ENCODE data around the gene DAB2IP. TPM values are rescaled to one million over a fixed set of nuclear protein-coding genes. Genes with fewer than 3 reads are reported as not detected.

The DAB2IP gene
- total and polyA plus RNA-seq, 2 of the 4 experiments (the other 2 are of a cell fraction) = 5.6 to 17.2 TPM

GRCh38 chr9:121769939-121770338 lies 118.5 kb downstream of the DAB2IP start:
- CTCF ChIA-PET = no interaction called here

More at GRCh38 chr9:121769939-121770338, 118.5 kb downstream of the DAB2IP start:
- no peaks in the 10 kb centered on the region for H3K27me3 ChIP-seq (ENCODE audit: control insufficient read depth, insufficient read depth, low read length)
- intact Hi-C loops (cut with micrococcal nuclease) (no loop called here), in situ Hi-C loops (cut with MboI; ENCODE audit: low sequenced_read_pairs) (no loop called here), dilution Hi-C loops (cut with HindIII; ENCODE audit: low sequenced_read_pairs, unreplicated experiment) (no loop called here)
- H4K20me1 ChIP-seq (ENCODE audit: insufficient read depth, low read length) = no peaks in the 10 kb centered on the region
- ATAC-seq (ENCODE audit: low read depth) = no peak
- no peak overlapping the region for H3K27ac ChIP-seq (ENCODE audit: insufficient read depth, low read length)
- TF ChIP-seq CEBPB (IDR thresholded peaks at IDR 0.05; ENCODE audit: low read depth, low read length) (no peak), MXI1 (IDR thresholded peaks at IDR 0.05; ENCODE audit: borderline replicate concordance, low read depth, low read length) (no peak), SMC3 (IDR thresholded peaks at IDR 0.05; ENCODE audit: low read depth, low read length) (no peak), RCOR1 (IDR thresholded peaks at IDR 0.05; ENCODE audit: insufficient replicate concordance, low read length) (no peak), RAD21 (IDR thresholded peaks at IDR 0.05; ENCODE audit: low read length) (no peak), CHD1 (IDR thresholded peaks at IDR 0.05; ENCODE audit: low read depth, low read length) (no peak), MAZ (IDR thresholded peaks at IDR 0.05; ENCODE audit: borderline replicate concordance, low read depth, low read length) (no peak), BHLHE40 (IDR thresholded peaks at IDR 0.05; ENCODE audit: low read depth, low read length) (no peak), POLR2A (IDR thresholded peaks at IDR 0.05; ENCODE audit: low read depth, low read length) (no peak), RFX5 (IDR thresholded peaks at IDR 0.05; ENCODE audit: low read depth, low read length) (no peak), MAFK (IDR thresholded peaks at IDR 0.05; ENCODE audit: low read depth, low read length) (no peak), FOS (IDR thresholded peaks at IDR 0.05; ENCODE audit: low read depth, low read length) (no peak), NFE2L2 (IDR thresholded peaks at IDR 0.05; ENCODE audit: low read depth, low read length) (no peak)
- TF ChIP-seq, protein P1, sequence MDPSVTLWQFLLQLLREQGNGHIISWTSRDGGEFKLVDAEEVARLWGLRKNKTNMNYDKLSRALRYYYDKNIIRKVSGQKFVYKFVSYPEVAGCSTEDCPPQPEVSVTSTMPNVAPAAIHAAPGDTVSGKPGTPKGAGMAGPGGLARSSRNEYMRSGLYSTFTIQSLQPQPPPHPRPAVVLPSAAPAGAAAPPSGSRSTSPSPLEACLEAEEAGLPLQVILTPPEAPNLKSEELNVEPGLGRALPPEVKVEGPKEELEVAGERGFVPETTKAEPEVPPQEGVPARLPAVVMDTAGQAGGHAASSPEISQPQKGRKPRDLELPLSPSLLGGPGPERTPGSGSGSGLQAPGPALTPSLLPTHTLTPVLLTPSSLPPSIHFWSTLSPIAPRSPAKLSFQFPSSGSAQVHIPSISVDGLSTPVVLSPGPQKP (IDR thresholded peaks at IDR 0.05; ENCODE audit: borderline replicate concordance, low read depth, low read length) = no peak
- TF ChIP-seq, protein P2, sequence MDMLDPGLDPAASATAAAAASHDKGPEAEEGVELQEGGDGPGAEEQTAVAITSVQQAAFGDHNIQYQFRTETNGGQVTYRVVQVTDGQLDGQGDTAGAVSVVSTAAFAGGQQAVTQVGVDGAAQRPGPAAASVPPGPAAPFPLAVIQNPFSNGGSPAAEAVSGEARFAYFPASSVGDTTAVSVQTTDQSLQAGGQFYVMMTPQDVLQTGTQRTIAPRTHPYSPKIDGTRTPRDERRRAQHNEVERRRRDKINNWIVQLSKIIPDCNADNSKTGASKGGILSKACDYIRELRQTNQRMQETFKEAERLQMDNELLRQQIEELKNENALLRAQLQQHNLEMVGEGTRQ (IDR thresholded peaks at IDR 0.05; ENCODE audit: low read depth, low read length) = no peak
- TF ChIP-seq, protein P3, sequence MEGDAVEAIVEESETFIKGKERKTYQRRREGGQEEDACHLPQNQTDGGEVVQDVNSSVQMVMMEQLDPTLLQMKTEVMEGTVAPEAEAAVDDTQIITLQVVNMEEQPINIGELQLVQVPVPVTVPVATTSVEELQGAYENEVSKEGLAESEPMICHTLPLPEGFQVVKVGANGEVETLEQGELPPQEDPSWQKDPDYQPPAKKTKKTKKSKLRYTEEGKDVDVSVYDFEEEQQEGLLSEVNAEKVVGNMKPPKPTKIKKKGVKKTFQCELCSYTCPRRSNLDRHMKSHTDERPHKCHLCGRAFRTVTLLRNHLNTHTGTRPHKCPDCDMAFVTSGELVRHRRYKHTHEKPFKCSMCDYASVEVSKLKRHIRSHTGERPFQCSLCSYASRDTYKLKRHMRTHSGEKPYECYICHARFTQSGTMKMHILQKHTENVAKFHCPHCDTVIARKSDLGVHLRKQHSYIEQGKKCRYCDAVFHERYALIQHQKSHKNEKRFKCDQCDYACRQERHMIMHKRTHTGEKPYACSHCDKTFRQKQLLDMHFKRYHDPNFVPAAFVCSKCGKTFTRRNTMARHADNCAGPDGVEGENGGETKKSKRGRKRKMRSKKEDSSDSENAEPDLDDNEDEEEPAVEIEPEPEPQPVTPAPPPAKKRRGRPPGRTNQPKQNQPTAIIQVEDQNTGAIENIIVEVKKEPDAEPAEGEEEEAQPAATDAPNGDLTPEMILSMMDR (conservative IDR thresholded peaks at IDR 0.05; ENCODE audit: low read depth, low read length) = no peak
- POLR2A ChIA-PET (ENCODE audit: unreplicated experiment) = interaction anchor here (0.5 kb wide), 1 partner anchor 238 kb away, joined by 3 read pairs; no protein-coding TSS in a partner anchor
- no peak overlapping the region for H3K9ac ChIP-seq (ENCODE audit: low read depth, low read length)
- H2AFZ ChIP-seq (replicated peaks; ENCODE audit: low read length, poor library complexity) = no peak overlapping the region
- H4K8ac ChIP-seq (ENCODE audit: low read depth in 2 of 2, low read length in 2 of 2) = peak overlapping the region in 1 of 2 experiments; percentile 62; a peak in 3 of 4 replicates
- BruUV-seq (replicated peaks) = no TSS peak
- peaks cover 66% of the 10 kb centered on the region for H3K36me3 ChIP-seq (ENCODE audit: control insufficient read depth, insufficient read depth, low read length)
- no peak overlapping the region for H3K4me2 ChIP-seq (ENCODE audit: low read depth, low read length)
- H3K4ac ChIP-seq (ENCODE audit: low read depth, low read length) = peak overlapping the region; percentile 92
- H2AK5ac ChIP-seq (ENCODE audit: low read depth, low read length) = peak overlapping the region; percentile 92
- DNase-seq = no peak
- H2BK15ac ChIP-seq (ENCODE audit: low read depth, low read length) = peak overlapping the region; percentile 83; the same call in 2 of the 3 replicates
- H2BK5ac ChIP-seq (ENCODE audit: low read depth, low read length, poor library complexity, severe bottlenecking) = peak overlapping the region; percentile 80
- no peak overlapping the region for H4K5ac ChIP-seq (ENCODE audit: low read depth, low read length)
- peak overlapping the region; percentile 76 for H2BK120ac ChIP-seq (ENCODE audit: low read depth, low read length)
- peak overlapping the region; percentile 46; the same call in 1 of the 2 replicates for H2BK20ac ChIP-seq (ENCODE audit: low read depth, low read length)
- H3K4me3 ChIP-seq (ENCODE audit: insufficient read depth, low read depth, low read length) = no peak overlapping the region
- H3K14ac ChIP-seq (replicated peaks; ENCODE audit: low read depth, low read length) = peak overlapping the region; percentile 84; the same call in 1 of the 2 replicates
- H4K91ac ChIP-seq (ENCODE audit: insufficient read depth, low read depth, low read length) = peak overlapping the region; percentile 75
- H3K23ac ChIP-seq (ENCODE audit: low read depth, low read length) = no peak overlapping the region
- peaks cover 27% of the 10 kb centered on the region for H3K4me1 ChIP-seq (ENCODE audit: control insufficient read depth, insufficient read depth, low read length)
- peaks cover 38% of the 10 kb centered on the region for H3K9me1 ChIP-seq (ENCODE audit: insufficient read depth, low read length)
- no peaks in the 10 kb centered on the region for H3K9me3 ChIP-seq (ENCODE audit: control insufficient read depth, insufficient read depth, low read length)
- H2AK9ac ChIP-seq (replicated peaks; ENCODE audit: low read depth, low read length, poor library complexity) = peak overlapping the region; percentile 46
- peaks cover 8 to 48% of the 10 kb centered on the region in 2 experiments; a peak in 3 of 4 replicates for H3K79me1 ChIP-seq (ENCODE audit: low read depth in 1 of 2, low read length in 2 of 2)
- 100% methylated on average over 2 of the region's 4 CpGs; no CpG with 5 or more reads in 1 of the 2 experiments for WGBS, 2 experiments (ENCODE audit: extremely low coverage in 2 of 2, insufficient read length in 1 of 2)
- no peak overlapping the region for H3K18ac ChIP-seq (ENCODE audit: low read depth, low read length)
- no peak overlapping the region for H3K56ac ChIP-seq (ENCODE audit: extremely low read depth, insufficient read depth, low read length)
